Coronary artery (tissue), 2 donors: ENCODE data around the gene ABR.
"Not testable (repeated sequence)": the region's sequence is repeated elsewhere in the genome, so short reads cannot be mapped to it uniquely, and the experiment has no call there.

Experiments
- DNase-seq: peaks from one replicate; pipeline ENCODE4 v3.0.0-alpha.2; 2017; ENCODE audit warnings: low spot score
- H3K27ac ChIP-seq, 2 donors: fragments of 200-600 bp; sonication (generic); one replicate each; pipeline ENCODE4 v1.5.1; 2016 to 2019
- H3K4me3 ChIP-seq: fragments of 200-600 bp; sonication (generic); 2 replicates; pipeline ENCODE4 v1.5.1; 2016; ENCODE audit warnings: mild to moderate bottlenecking, moderate library complexity
- CTCF ChIP-seq: fragments of 200-600 bp; sonication (generic); IDR thresholded peaks from one replicate; pipeline ENCODE4 v1.5.1; 2019; ENCODE audit warnings: antibody characterized with exemption

ABR gene

GRCh38 chr17:1050996-1051925 lies 128.5 kb downstream of the ABR start:
- Histone ChIP-seq H3K27ac (no peak overlapping the region), H3K4me3 (no peak overlapping the region)
- no peak for TF ChIP-seq CTCF
- DNase-seq, result no peak

GRCh38 chr17:1050246-1050995 lies 129.4 kb downstream of the ABR start:
- no peak for DNase-seq
- Histone ChIP-seq H3K27ac (no peak overlapping the region), H3K4me3 (no peak overlapping the region)
- TF ChIP-seq CTCF, result no peak

GRCh38 chr17:1049446-1050225 lies 130.1 kb downstream of the ABR start:
- TF ChIP-seq CTCF, result no peak
- Histone ChIP-seq H3K4me3 (no peak overlapping the region), H3K27ac (peak overlapping the region in 1 of 2 donors; percentile 11)
- DNase-seq, result no peak

GRCh38 chr17:1048516-1049115 lies 131.2 kb downstream of the ABR start:
- not testable (repeated sequence) for DNase-seq, H3K4me3 ChIP-seq
- H3K27ac ChIP-seq, result peak overlapping the region; percentile 92 to 97

DNA sequence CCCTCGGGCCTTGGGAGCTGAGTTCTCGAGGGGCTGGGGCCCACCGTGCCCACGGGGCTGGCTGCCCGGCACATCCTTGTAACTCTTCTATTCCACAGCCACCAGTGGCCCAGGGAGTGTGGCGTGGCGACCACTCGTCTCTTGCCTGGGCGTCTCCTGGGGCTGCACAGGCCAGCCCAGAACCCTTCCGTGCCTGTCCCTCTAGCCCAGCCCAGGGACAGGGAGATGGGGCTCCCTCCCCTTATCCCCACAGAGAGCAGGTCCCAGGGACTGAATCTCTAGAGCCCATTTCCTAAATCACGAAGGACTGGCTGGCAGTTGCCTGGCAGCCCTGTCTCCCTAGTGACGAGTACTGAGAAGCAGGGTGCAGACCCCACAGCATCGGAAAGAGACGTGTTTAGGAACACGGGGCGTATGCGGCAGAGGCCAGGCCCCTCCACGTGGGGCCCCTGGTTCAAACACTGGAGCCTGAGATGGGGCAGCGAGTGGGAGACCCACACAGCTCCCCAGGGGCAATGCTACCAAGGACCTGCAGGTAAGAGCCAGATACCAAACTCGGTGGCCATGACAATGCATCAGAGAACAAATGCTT lies 131.8 kb downstream of the ABR start:
- TF ChIP-seq CTCF, result no peak
- peak overlapping the region; percentile 42 for H3K4me3 ChIP-seq
- no peak for DNase-seq
- H3K27ac ChIP-seq, result peak overlapping the region; percentile 92 to 97

DNA sequence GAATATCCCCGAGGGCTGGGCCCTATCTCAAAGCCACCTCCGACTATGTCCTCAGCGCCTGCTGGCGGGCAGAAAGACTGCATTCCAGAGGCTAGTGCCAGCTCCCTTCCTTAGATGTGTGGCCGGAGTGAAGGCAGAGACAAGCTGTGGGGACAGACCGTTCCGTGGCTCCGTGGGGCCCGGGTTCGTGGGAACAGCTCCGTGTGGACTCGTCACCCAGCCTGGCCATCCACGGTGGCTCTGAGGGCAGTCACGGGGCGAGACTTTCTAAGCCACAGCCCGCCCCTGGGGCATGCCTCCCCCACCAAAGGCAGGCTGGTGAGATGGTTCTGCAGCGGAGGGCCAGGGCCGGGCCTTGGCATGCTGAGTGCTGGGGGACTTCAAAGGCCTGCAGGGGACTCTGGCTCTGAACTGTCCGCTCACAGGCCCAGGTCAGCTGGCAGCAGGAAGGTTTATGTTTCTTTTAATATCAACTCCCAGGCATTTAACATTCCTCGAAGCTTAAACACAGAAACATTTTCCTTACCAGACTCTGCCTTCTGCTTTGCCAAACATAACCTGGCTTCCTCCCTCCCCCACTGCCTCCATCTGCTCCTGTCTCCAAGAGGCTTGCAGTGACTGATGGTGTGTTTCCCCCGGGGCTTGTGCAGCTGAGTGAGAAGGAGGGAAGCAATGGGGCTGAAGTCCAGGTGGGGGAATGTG lies 132.5 kb downstream of the ABR start:
- Histone ChIP-seq H3K4me3 (peak overlapping the region; percentile 42), H3K27ac (peak overlapping the region; percentile 92 to 97)
- peak; percentile 19 for TF ChIP-seq CTCF
- peak; percentile 94 for DNase-seq
